Measurements from ENCODE around the gene CASQ2. TPM values are rescaled to one million over a fixed set of nuclear protein-coding genes. Genes with fewer than 3 reads are reported as not detected.

CASQ2 gene
- total and polyA plus RNA-seq, 9 donors = 0.36 to 43.0 (median 2.3) TPM

- no peaks in the 10 kb centered on the region for H3K9me3 ChIP-seq
- no peak overlapping the region for H3K4me3 ChIP-seq
- H3K27me3 ChIP-seq = no peaks in the 10 kb centered on the region
- 90 to 91% (median 90%) methylated on average over 13 to 14 of the region's 14 CpGs for WGBS, 3 donors
- no peak for DNase-seq
- TF ChIP-seq EP300 (IDR thresholded peaks at IDR 0.05) (no peak), CTCF (IDR thresholded peaks at IDR 0.05) (no peak), POLR2A (IDR thresholded peaks at IDR 0.05) (no peak)
- intact Hi-C loops (cut with DNase I) = no loop called here
- no peaks in the 10 kb centered on the region for H3K36me3 ChIP-seq
- H3K27ac ChIP-seq = no peak overlapping the region
- H3K4me1 ChIP-seq (ENCODE audit: insufficient read depth) = no peaks in the 10 kb centered on the region
Measured at GRCh38 chr1:115685029-115685705, 83.3 kb downstream of the CASQ2 start.

GRCh38 chr1:115682792-115683191, 85.7 kb downstream of the CASQ2 start:
- H3K27me3 ChIP-seq = no peaks in the 10 kb centered on the region
- H3K9me3 ChIP-seq = no peaks in the 10 kb centered on the region
- TF ChIP-seq CTCF (IDR thresholded peaks at IDR 0.05) (no peak), POLR2A (IDR thresholded peaks at IDR 0.05) (no peak), EP300 (IDR thresholded peaks at IDR 0.05) (no peak)
- no peak for DNase-seq
- intact Hi-C loops (cut with DNase I) = no loop called here
- H3K4me1 ChIP-seq (ENCODE audit: insufficient read depth) = peaks cover 6% of the 10 kb centered on the region
- 92 to 95% (median 94%) methylated on average over 4 of the region's 4 CpGs for WGBS, 3 donors
- no peaks in the 10 kb centered on the region for H3K36me3 ChIP-seq
- no peak overlapping the region for H3K27ac ChIP-seq
- H3K4me3 ChIP-seq = no peak overlapping the region

GRCh38 chr1:115680730-115681111, 87.8 kb downstream of the CASQ2 start:
- WGBS, 3 donors = 79 to 95% (median 92%) methylated on average over 5 of the region's 5 CpGs
- no peak overlapping the region for H3K4me3 ChIP-seq
- H3K36me3 ChIP-seq = no peaks in the 10 kb centered on the region
- TF ChIP-seq CTCF (IDR thresholded peaks at IDR 0.05) (no peak), EP300 (IDR thresholded peaks at IDR 0.05) (no peak), POLR2A (IDR thresholded peaks at IDR 0.05) (no peak)
- intact Hi-C loops (cut with DNase I) = no loop called here
- H3K9me3 ChIP-seq = no peaks in the 10 kb centered on the region
- DNase-seq = no peak
- peaks cover 6% of the 10 kb centered on the region for H3K4me1 ChIP-seq (ENCODE audit: insufficient read depth)
- no peaks in the 10 kb centered on the region for H3K27me3 ChIP-seq
- no peak overlapping the region for H3K27ac ChIP-seq

GRCh38 chr1:115679141-115679611, 89.3 kb downstream of the CASQ2 start:
- H3K4me3 ChIP-seq = no peak overlapping the region
- peaks cover 6% of the 10 kb centered on the region for H3K4me1 ChIP-seq (ENCODE audit: insufficient read depth)
- WGBS, 3 donors = 3 to 24% (median 15%) methylated on average over 8 of the region's 8 CpGs
- H3K27ac ChIP-seq = peak overlapping the region in 1 of 2 donors; percentile 71
- TF ChIP-seq CTCF (IDR thresholded peaks at IDR 0.05) (no peak), EP300 (IDR thresholded peaks at IDR 0.05) (no peak), POLR2A (IDR thresholded peaks at IDR 0.05) (no peak)
- H3K36me3 ChIP-seq = no peaks in the 10 kb centered on the region
- intact Hi-C loops (cut with DNase I) = no loop called here
- peak; percentile 49 to 73 (median 65) for DNase-seq
- no peaks in the 10 kb centered on the region for H3K27me3 ChIP-seq
- no peaks in the 10 kb centered on the region for H3K9me3 ChIP-seq
